K562 (cell line): ENCODE data around the gene CPSF2. TPM values are rescaled to one million over a fixed set of nuclear protein-coding genes. Genes with fewer than 3 reads are reported as not detected.

Experiments used
- ARID4B ChIP-seq: sonication (generic); formaldehyde crosslinking; IDR thresholded peaks from 2 replicates; pipeline ENCODE4 v1.8.0; 2022; ENCODE audit warnings: mild to moderate bottlenecking, missing genetic modification reagents
- ATF1 ChIP-seq, 2 experiments: fragments of 450-650 bp in 1 of 2; IDR thresholded peaks; 2 replicates each; pipeline ENCODE4 v1.6.1; 2016; ENCODE audit warnings: missing compliant biosample characterization in 1 of 2, missing genetic modification characterization in 1 of 2
- BHLHE40 ChIP-seq: IDR thresholded peaks from 2 replicates; pipeline ENCODE4 v1.6.1; 2011; ENCODE audit warnings: low read length, improper control_type of control experiment
- BMI1 ChIP-seq: fragments of 150-350 bp; IDR thresholded peaks from 2 replicates; pipeline ENCODE4 v1.6.1; 2014; ENCODE audit warnings: low read length
- E2F4 ChIP-seq: sonication (generic); formaldehyde crosslinking; IDR thresholded peaks from 2 replicates; pipeline ENCODE4 v1.8.0; 2022; ENCODE audit warnings: mild to moderate bottlenecking, low read depth, missing genetic modification reagents
- FOSL1 ChIP-seq: fragments of 200-800 bp; sonication (Bioruptor generic); conservative IDR thresholded peaks from 2 replicates; pipeline ENCODE4 v1.6.1; 2016; ENCODE audit warnings: missing genetic modification characterization, missing compliant biosample characterization
- HOMEZ ChIP-seq: fragments of 250-450 bp; sonication (Bioruptor Pico); IDR thresholded peaks from 2 replicates; pipeline ENCODE4 v1.4.0; 2020; ENCODE audit warnings: mild to moderate bottlenecking, moderate library complexity
- KDM4B ChIP-seq, 2 experiments: fragments of 450-650 bp in 1 of 2; sonication (generic) in 1 of 2; IDR thresholded peaks; 2 replicates each; pipeline ENCODE4 v1.6.1; 2016 to 2017; ENCODE audit warnings: borderline replicate concordance in 2 of 2, antibody characterized with exemption in 1 of 2, low read depth in 1 of 2, mild to moderate bottlenecking in 1 of 2
- MCM5 ChIP-seq: fragments of 450-650 bp; IDR thresholded peaks from 2 replicates; pipeline ENCODE4 v1.6.1; 2016; ENCODE audit warnings: low read depth
- RBM17 ChIP-seq: fragments of 200-400 bp; formaldehyde crosslinking; IDR thresholded peaks from 2 replicates; pipeline ENCODE4 v1.6.1; 2017; ENCODE audit warnings: low read depth, mild to moderate bottlenecking, low read length, borderline replicate concordance
- STAT5A ChIP-seq: IDR thresholded peaks from 2 replicates; pipeline ENCODE4 v1.6.1; 2012; ENCODE audit warnings: low read length, inconsistent platforms, borderline replicate concordance
- TBL1XR1 ChIP-seq, 2 experiments: IDR thresholded peaks; 2 replicates each; pipeline ENCODE4 v1.6.1; 2012; ENCODE audit warnings: improper control_type of control experiment in 2 of 2, low read length in 2 of 2, mild to moderate bottlenecking in 1 of 2
- TCF15 ChIP-seq: fragments of 250-450 bp; sonication (Bioruptor Pico); IDR thresholded peaks from 2 replicates; pipeline ENCODE4 v1.8.0; 2022; ENCODE audit warnings: moderate library complexity, mild to moderate bottlenecking, inconsistent platforms
- TCF3 ChIP-seq: sonication (generic); formaldehyde crosslinking; IDR thresholded peaks from 2 replicates; pipeline ENCODE4 v1.4.0; 2020; ENCODE audit warnings: mild to moderate bottlenecking, missing genetic modification reagents
- ZC3H11A ChIP-seq: IDR thresholded peaks from 2 replicates; pipeline ENCODE4 v1.6.1; 2012; ENCODE audit warnings: low read depth, low read length, improper control_type of control experiment
- ZC3H4 ChIP-seq: sonication (generic); formaldehyde crosslinking; IDR thresholded peaks from 2 replicates; pipeline ENCODE4 v1.9.0; 2021; ENCODE audit warnings: missing genetic modification reagents, borderline replicate concordance
- ZNF395 ChIP-seq: fragments of 200-800 bp; sonication (Bioruptor generic); IDR thresholded peaks from 2 replicates; pipeline ENCODE4 v1.6.1; 2017; ENCODE audit warnings: missing genetic modification characterization, missing compliant biosample characterization
- ZNF436 ChIP-seq: fragments of 250-450, 450-650 bp; sonication (Bioruptor Pico); formaldehyde crosslinking; IDR thresholded peaks from 2 replicates; pipeline ENCODE4 v1.7.0; 2020; ENCODE audit warnings: mild to moderate bottlenecking
- ZNF445 ChIP-seq: fragments of 250-450 bp; sonication (Bioruptor Pico); IDR thresholded peaks from 2 replicates; pipeline ENCODE4 v1.4.0; 2020; ENCODE audit warnings: low read depth, mild to moderate bottlenecking, moderate library complexity
- polyA plus RNA-seq, 8 experiments: library from polyadenylated mRNA; depleted of rRNA in 4 of 8; stranded (reverse) in 5 of 8; unstranded in 3 of 8; fragments of >200 nt; fragmentation: Nextera tagmentation in 2 of 8; fragmentation: Illumina TruSeq in 1 of 8; extraction: Ambion mirVana in 2 of 8; extraction: Trizol in 1 of 8; gene quantifications; 2 replicates each; pipeline versions ENCODE4 v1.2.1 to v1.2.3, GENCODE V29; 2011 to 2014; ENCODE audit warnings: inconsistent platforms in 1 of 8, missing spikeins in 1 of 8
- total RNA-seq, 7 experiments: library from RNA; depleted of rRNA in 6 of 7; stranded (reverse); fragments of >200 nt in 6 of 7; fragmentation: Illumina TruSeq in 2 of 7; extraction: Trizol in 2 of 7; gene quantifications; 2 replicates each; pipeline versions ENCODE4 v1.2.1 to v1.2.3, GENCODE V29; 2011 to 2021; ENCODE audit warnings: low replicate concordance in 1 of 7

The CPSF2 gene
- total and polyA plus RNA-seq, 9 of the 15 experiments (the other 6 are each of a cell fraction or from before 2014, with no cell fraction given) = 20.8 to 71.3 (median 49.0) TPM

GRCh38 chr14:92121670-92122350 lies at the start of gene CPSF2, which contains the start of gene NDUFB1 (continued):
- no peak for TF ChIP-seq E2F4 (CRISPR knock-in tag)
- no peak for TF ChIP-seq TBL1XR1 (IDR thresholded peaks at IDR 0.05; ENCODE audit: low read length in 2 of 2)
- TF ChIP-seq STAT5A = no peak; the same call in 1 of the 2 replicates
- no peak for TF ChIP-seq KDM4B (IDR thresholded peaks at IDR 0.05; ENCODE audit: borderline replicate concordance in 2 of 2, low read depth in 1 of 2)
- TF ChIP-seq ZNF395 (CRISPR knock-in tag) = no peak
- TF ChIP-seq RBM17 = no peak
- no peak for TF ChIP-seq HOMEZ
- TF ChIP-seq ZNF436 (CRISPR knock-in tag) = no peak
- no peak for TF ChIP-seq ZC3H4 (CRISPR knock-in tag)
- TF ChIP-seq ZNF445 (CRISPR knock-in tag) = no peak
- no peak for TF ChIP-seq BMI1
- no peak for TF ChIP-seq FOSL1 (tag)
- TF ChIP-seq BHLHE40 = peak; percentile 78; the same call in 1 of the 2 replicates
- TF ChIP-seq ARID4B (CRISPR knock-in tag) = peak; percentile 75
- TF ChIP-seq ATF1 (CRISPR knock-in tag; IDR thresholded peaks at IDR 0.05) = no peak
- peak; percentile 79 for TF ChIP-seq ATF1 (tag; IDR thresholded peaks at IDR 0.05)
- no peak for TF ChIP-seq ZC3H11A
- TF ChIP-seq TCF3 (CRISPR knock-in tag) = no peak
- no peak for TF ChIP-seq MCM5
- no peak for TF ChIP-seq TCF15
